ENCODE data around the gene MS4A15.
A peak's percentile ranks its signal among the peaks of the same experiment; 100 is the strongest.

The MS4A15 gene

GRCh38 chr11:60762851-60763691, 6.4 kb downstream of the MS4A15 start:
- H3K27me3 ChIP-seq (ENCODE audit: insufficient read depth, poor library complexity, severe bottlenecking), result no peaks in the 10 kb centered on the region
- no peak for DNase-seq (ENCODE audit: low read depth in 1 of 2, low spot score in 1 of 2)
- no peak overlapping the region for H3K27ac ChIP-seq (replicated peaks)
- no peak for TF ChIP-seq SPI1 (IDR thresholded peaks at IDR 0.05; ENCODE audit: borderline replicate concordance, low read depth)
- TF ChIP-seq GABPA (IDR thresholded peaks at IDR 0.05; ENCODE audit: low read depth), result no peak
- TF ChIP-seq, protein P1, sequence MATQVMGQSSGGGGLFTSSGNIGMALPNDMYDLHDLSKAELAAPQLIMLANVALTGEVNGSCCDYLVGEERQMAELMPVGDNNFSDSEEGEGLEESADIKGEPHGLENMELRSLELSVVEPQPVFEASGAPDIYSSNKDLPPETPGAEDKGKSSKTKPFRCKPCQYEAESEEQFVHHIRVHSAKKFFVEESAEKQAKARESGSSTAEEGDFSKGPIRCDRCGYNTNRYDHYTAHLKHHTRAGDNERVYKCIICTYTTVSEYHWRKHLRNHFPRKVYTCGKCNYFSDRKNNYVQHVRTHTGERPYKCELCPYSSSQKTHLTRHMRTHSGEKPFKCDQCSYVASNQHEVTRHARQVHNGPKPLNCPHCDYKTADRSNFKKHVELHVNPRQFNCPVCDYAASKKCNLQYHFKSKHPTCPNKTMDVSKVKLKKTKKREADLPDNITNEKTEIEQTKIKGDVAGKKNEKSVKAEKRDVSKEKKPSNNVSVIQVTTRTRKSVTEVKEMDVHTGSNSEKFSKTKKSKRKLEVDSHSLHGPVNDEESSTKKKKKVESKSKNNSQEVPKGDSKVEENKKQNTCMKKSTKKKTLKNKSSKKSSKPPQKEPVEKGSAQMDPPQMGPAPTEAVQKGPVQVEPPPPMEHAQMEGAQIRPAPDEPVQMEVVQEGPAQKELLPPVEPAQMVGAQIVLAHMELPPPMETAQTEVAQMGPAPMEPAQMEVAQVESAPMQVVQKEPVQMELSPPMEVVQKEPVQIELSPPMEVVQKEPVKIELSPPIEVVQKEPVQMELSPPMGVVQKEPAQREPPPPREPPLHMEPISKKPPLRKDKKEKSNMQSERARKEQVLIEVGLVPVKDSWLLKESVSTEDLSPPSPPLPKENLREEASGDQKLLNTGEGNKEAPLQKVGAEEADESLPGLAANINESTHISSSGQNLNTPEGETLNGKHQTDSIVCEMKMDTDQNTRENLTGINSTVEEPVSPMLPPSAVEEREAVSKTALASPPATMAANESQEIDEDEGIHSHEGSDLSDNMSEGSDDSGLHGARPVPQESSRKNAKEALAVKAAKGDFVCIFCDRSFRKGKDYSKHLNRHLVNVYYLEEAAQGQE (IDR thresholded peaks at IDR 0.05; ENCODE audit: insufficient replicate concordance, low read depth), result no peak
- TF ChIP-seq, protein P2, sequence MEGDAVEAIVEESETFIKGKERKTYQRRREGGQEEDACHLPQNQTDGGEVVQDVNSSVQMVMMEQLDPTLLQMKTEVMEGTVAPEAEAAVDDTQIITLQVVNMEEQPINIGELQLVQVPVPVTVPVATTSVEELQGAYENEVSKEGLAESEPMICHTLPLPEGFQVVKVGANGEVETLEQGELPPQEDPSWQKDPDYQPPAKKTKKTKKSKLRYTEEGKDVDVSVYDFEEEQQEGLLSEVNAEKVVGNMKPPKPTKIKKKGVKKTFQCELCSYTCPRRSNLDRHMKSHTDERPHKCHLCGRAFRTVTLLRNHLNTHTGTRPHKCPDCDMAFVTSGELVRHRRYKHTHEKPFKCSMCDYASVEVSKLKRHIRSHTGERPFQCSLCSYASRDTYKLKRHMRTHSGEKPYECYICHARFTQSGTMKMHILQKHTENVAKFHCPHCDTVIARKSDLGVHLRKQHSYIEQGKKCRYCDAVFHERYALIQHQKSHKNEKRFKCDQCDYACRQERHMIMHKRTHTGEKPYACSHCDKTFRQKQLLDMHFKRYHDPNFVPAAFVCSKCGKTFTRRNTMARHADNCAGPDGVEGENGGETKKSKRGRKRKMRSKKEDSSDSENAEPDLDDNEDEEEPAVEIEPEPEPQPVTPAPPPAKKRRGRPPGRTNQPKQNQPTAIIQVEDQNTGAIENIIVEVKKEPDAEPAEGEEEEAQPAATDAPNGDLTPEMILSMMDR (IDR thresholded peaks at IDR 0.05; ENCODE audit: insufficient read depth, low read length), result peak; percentile 0
- no peak for TF ChIP-seq POLR2AphosphoS5 (IDR thresholded peaks at IDR 0.05; ENCODE audit: low read depth)
- no peak overlapping the region for H3K4me3 ChIP-seq (replicated peaks; ENCODE audit: insufficient read depth, low read length)

GRCh38 chr11:60763692-60764369, 7.2 kb downstream of the MS4A15 start:
- Histone ChIP-seq H3K27ac (replicated peaks) (no peak overlapping the region), H3K4me3 (replicated peaks; ENCODE audit: insufficient read depth, low read length) (no peak overlapping the region), H3K27me3 (ENCODE audit: insufficient read depth, poor library complexity, severe bottlenecking) (no peaks in the 10 kb centered on the region)
- DNase-seq (ENCODE audit: low read depth in 1 of 2, low spot score in 1 of 2), result no peak
- no peak for TF ChIP-seq GABPA (IDR thresholded peaks at IDR 0.05; ENCODE audit: low read depth)
- no peak for TF ChIP-seq POLR2AphosphoS5 (IDR thresholded peaks at IDR 0.05; ENCODE audit: low read depth)
- TF ChIP-seq, protein P2 (IDR thresholded peaks at IDR 0.05; ENCODE audit: insufficient read depth, low read length), result no peak
- TF ChIP-seq SPI1 (IDR thresholded peaks at IDR 0.05; ENCODE audit: borderline replicate concordance, low read depth), result no peak
- TF ChIP-seq, protein P1 (IDR thresholded peaks at IDR 0.05; ENCODE audit: insufficient replicate concordance, low read depth), result no peak

DNA sequence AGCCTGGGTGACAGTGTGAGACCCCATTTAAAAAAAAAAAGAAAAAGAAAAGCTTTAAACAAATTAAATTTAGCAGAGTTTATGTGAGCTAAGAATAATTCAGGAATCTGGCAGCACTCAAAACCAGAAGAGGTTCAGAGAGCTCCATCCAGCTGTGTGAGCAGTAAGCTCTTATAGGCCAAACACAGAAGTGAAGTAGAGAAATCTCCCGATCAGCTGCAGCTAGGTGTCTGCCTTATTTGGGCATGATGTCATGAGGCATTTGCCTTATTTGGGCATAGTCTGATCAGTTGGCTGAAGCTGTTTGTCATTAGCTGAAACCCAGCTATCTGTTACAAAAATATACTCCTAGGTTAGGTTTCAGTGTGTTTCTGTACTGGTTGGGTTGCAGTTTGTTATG, 8.2 kb downstream of the MS4A15 start:
- Histone ChIP-seq H3K4me3 (replicated peaks; ENCODE audit: insufficient read depth, low read length) (no peak overlapping the region), H3K27ac (replicated peaks) (no peak overlapping the region), H3K27me3 (ENCODE audit: insufficient read depth, poor library complexity, severe bottlenecking) (no peaks in the 10 kb centered on the region)
- no peak for TF ChIP-seq GABPA (IDR thresholded peaks at IDR 0.05; ENCODE audit: low read depth)
- TF ChIP-seq, protein P2 (IDR thresholded peaks at IDR 0.05; ENCODE audit: insufficient read depth, low read length), result no peak
- no peak for TF ChIP-seq SPI1 (IDR thresholded peaks at IDR 0.05; ENCODE audit: borderline replicate concordance, low read depth)
- TF ChIP-seq, protein P1 (IDR thresholded peaks at IDR 0.05; ENCODE audit: insufficient replicate concordance, low read depth), result no peak
- TF ChIP-seq POLR2AphosphoS5 (IDR thresholded peaks at IDR 0.05; ENCODE audit: low read depth), result no peak
- DNase-seq (ENCODE audit: low read depth in 1 of 2, low spot score in 1 of 2), result no peak
